Epidermal melanocyte (primary cell): ENCODE data around the gene CTRL.
"Not testable (repeated sequence)": the region's sequence is repeated elsewhere in the genome, so short reads cannot be mapped to it uniquely, and the experiment has no call there.

Experiments used
- DNase-seq: peaks from one replicate; pipeline ENCODE4 v3.0.0; 2011; ENCODE audit warnings: low spot score; ENCODE audit not compliant: insufficient read length

CTRL gene

GRCh38 chr16:67924140-67924906, 7.3 kb downstream of the CTRL start:
- DNase-seq = no peak

- DNase-seq = no peak
Measured at GRCh38 chr16:67923414-67924116, 8.1 kb downstream of the CTRL start.

- no peak for DNase-seq
Measured at GRCh38 chr16:67922740-67923139, 8.9 kb downstream of the CTRL start.

- DNase-seq = no peak
Measured at GRCh38 chr16:67922221-67922620, 9.4 kb downstream of the CTRL start.

- DNase-seq = no peak
Measured at GRCh38 chr16:67919622-67920221, 11.9 kb downstream of the CTRL start.

- no peak for DNase-seq
Measured at GRCh38 chr16:67917852-67918236, 13.8 kb downstream of the CTRL start.

- DNase-seq = no peak
Measured at GRCh38 chr16:67917140-67917851, 14.4 kb downstream of the CTRL start.

GRCh38 chr16:67915831-67916723, 15.6 kb downstream of the CTRL start:
- no peak for DNase-seq

GRCh38 chr16:67915496-67915769, 16.2 kb downstream of the CTRL start:
- not testable (repeated sequence) for DNase-seq

GRCh38 chr16:67914758-67915495, 16.7 kb downstream of the CTRL start:
- DNase-seq = no peak

- no peak for DNase-seq
Measured at GRCh38 chr16:67910158-67910557, 21.5 kb downstream of the CTRL start.

- DNase-seq = no peak
Measured at GRCh38 chr16:67909056-67909742, 22.5 kb downstream of the CTRL start.

- no peak for DNase-seq
Measured at GRCh38 chr16:67907397-67908180, 24.1 kb downstream of the CTRL start.

GRCh38 chr16:67902831-67903230, 28.8 kb downstream of the CTRL start:
- no peak for DNase-seq

GRCh38 chr16:67901734-67902133, 29.9 kb downstream of the CTRL start:
- no peak for DNase-seq

- no peak for DNase-seq
Measured at GRCh38 chr16:67897231-67897630, 34.4 kb downstream of the CTRL start.

- no peak for DNase-seq
Measured at GRCh38 chr16:67893743-67894399, 37.8 kb downstream of the CTRL start.

GRCh38 chr16:67892899-67893742, 38.5 kb downstream of the CTRL start, which contains the start of gene PSKH1:
Gene PSKH1 (plus strand): TSS chr16:67893254. CDS start chr16:67908750, 15,496 bp downstream.
- peak; percentile 100 for DNase-seq
